ENCODE data around the gene B3GNT2. TPM values are rescaled to one million over a fixed set of nuclear protein-coding genes. Genes with fewer than 3 reads are reported as not detected.
"Not testable (repeated sequence)": the region's sequence is repeated elsewhere in the genome, so short reads cannot be mapped to it uniquely, and the experiment has no call there.

Gene B3GNT2
- total RNA-seq, 1 donor from 2014 or later, result 30.9 TPM

- intact Hi-C loops (cut with micrococcal nuclease), result no loop called here
- H3K4me3 Mint-ChIP-seq, result no peak overlapping the region
- H3K27me3 Mint-ChIP-seq, result no peaks in the 10 kb centered on the region
- H3K27ac Mint-ChIP-seq, result no peak overlapping the region
- no peak for DNase-seq
- H3K9me3 Mint-ChIP-seq, result no peaks in the 10 kb centered on the region
- no peaks in the 10 kb centered on the region for H3K4me1 Mint-ChIP-seq
- no peaks in the 10 kb centered on the region for H3K36me3 Mint-ChIP-seq (ENCODE audit: low read depth)
Observed at GRCh38 chr2:62254424-62255266, 58.7 kb downstream of the B3GNT2 start.

- Mint-ChIP-seq H3K27ac (no peak overlapping the region), H3K27me3 (no peaks in the 10 kb centered on the region), H3K9me3 (no peaks in the 10 kb centered on the region), H3K4me3 (no peak overlapping the region), H3K36me3 (ENCODE audit: low read depth) (no peaks in the 10 kb centered on the region), H3K4me1 (no peaks in the 10 kb centered on the region)
- no peak for DNase-seq
- intact Hi-C loops (cut with micrococcal nuclease), result no loop called here
Observed at GRCh38 chr2:62257466-62257865, 61.6 kb downstream of the B3GNT2 start.

- no peak for DNase-seq
- Mint-ChIP-seq H3K9me3 (peaks cover 4% of the 10 kb centered on the region), H3K36me3 (ENCODE audit: low read depth) (no peaks in the 10 kb centered on the region)
Observed at GRCh38 chr2:62263076-62263715, 67.3 kb downstream of the B3GNT2 start.

GRCh38 chr2:62264186-62264585 lies 68.3 kb downstream of the B3GNT2 start:
- Mint-ChIP-seq H3K36me3 (ENCODE audit: low read depth) (no peaks in the 10 kb centered on the region), H3K27me3 (no peaks in the 10 kb centered on the region), H3K4me1 (no peaks in the 10 kb centered on the region), H3K27ac (no peak overlapping the region), H3K4me3 (no peak overlapping the region), H3K9me3 (peaks cover 10% of the 10 kb centered on the region)
- intact Hi-C loops (cut with micrococcal nuclease), result no loop called here
- DNase-seq, result no peak

More at GRCh38 chr2:62263076-62263715, 67.3 kb downstream of the B3GNT2 start:
- Mint-ChIP-seq H3K27me3 (no peaks in the 10 kb centered on the region), H3K4me1 (no peaks in the 10 kb centered on the region), H3K4me3 (no peak overlapping the region), H3K27ac (no peak overlapping the region)
- intact Hi-C loops (cut with micrococcal nuclease), result no loop called here

- H3K27ac Mint-ChIP-seq, result no peak overlapping the region
- DNase-seq, result no peak
Observed at GRCh38 chr2:62265106-62265505, 69.2 kb downstream of the B3GNT2 start.

GRCh38 chr2:62266433-62267038 lies 70.6 kb downstream of the B3GNT2 start:
- H3K27ac Mint-ChIP-seq, result no peak overlapping the region
- no peaks in the 10 kb centered on the region for H3K27me3 Mint-ChIP-seq
- peaks cover 10% of the 10 kb centered on the region for H3K9me3 Mint-ChIP-seq
- no peaks in the 10 kb centered on the region for H3K4me1 Mint-ChIP-seq
- intact Hi-C loops (cut with micrococcal nuclease), result no loop called here
- no peak overlapping the region for H3K4me3 Mint-ChIP-seq
- DNase-seq, result no peak
- no peaks in the 10 kb centered on the region for H3K36me3 Mint-ChIP-seq (ENCODE audit: low read depth)

More at GRCh38 chr2:62265106-62265505, 69.2 kb downstream of the B3GNT2 start:
- intact Hi-C loops (cut with micrococcal nuclease), result no loop called here
- H3K4me1 Mint-ChIP-seq, result no peaks in the 10 kb centered on the region
- H3K9me3 Mint-ChIP-seq, result peaks cover 10% of the 10 kb centered on the region
- no peaks in the 10 kb centered on the region for H3K36me3 Mint-ChIP-seq (ENCODE audit: low read depth)
- no peaks in the 10 kb centered on the region for H3K27me3 Mint-ChIP-seq
- no peak overlapping the region for H3K4me3 Mint-ChIP-seq

- Mint-ChIP-seq H3K36me3 (ENCODE audit: low read depth) (no peaks in the 10 kb centered on the region), H3K4me1 (no peaks in the 10 kb centered on the region)
Observed at GRCh38 chr2:62267696-62268095, 71.8 kb downstream of the B3GNT2 start.

GRCh38 chr2:62268681-62269188 lies 72.8 kb downstream of the B3GNT2 start:
- H3K4me3 Mint-ChIP-seq; H3K27me3 Mint-ChIP-seq; H3K36me3 Mint-ChIP-seq (ENCODE audit: low read depth); H3K27ac Mint-ChIP-seq; DNase-seq; intact Hi-C loops (cut with micrococcal nuclease); H3K9me3 Mint-ChIP-seq; H3K4me1 Mint-ChIP-seq: not testable (repeated sequence)

More at GRCh38 chr2:62267696-62268095, 71.8 kb downstream of the B3GNT2 start:
- H3K27ac Mint-ChIP-seq, result no peak overlapping the region
- peaks cover 10% of the 10 kb centered on the region for H3K9me3 Mint-ChIP-seq
- intact Hi-C loops (cut with micrococcal nuclease), result no loop called here
- H3K4me3 Mint-ChIP-seq, result no peak overlapping the region
- H3K27me3 Mint-ChIP-seq, result no peaks in the 10 kb centered on the region
- no peak for DNase-seq

GRCh38 chr2:62270728-62271127 lies 74.8 kb downstream of the B3GNT2 start:
- Mint-ChIP-seq H3K27ac (no peak overlapping the region), H3K4me3 (no peak overlapping the region), H3K4me1 (no peaks in the 10 kb centered on the region), H3K27me3 (no peaks in the 10 kb centered on the region), H3K36me3 (ENCODE audit: low read depth) (no peaks in the 10 kb centered on the region), H3K9me3 (peaks cover 10% of the 10 kb centered on the region)
- intact Hi-C loops (cut with micrococcal nuclease), result no loop called here
- DNase-seq, result no peak
